ENCODE measurements around the gene SOX6. TPM values are rescaled to one million over a fixed set of nuclear protein-coding genes. Genes with fewer than 3 reads are reported as not detected.

Gene SOX6
- total and polyA plus RNA-seq, 2 of the 13 experiments (the other 11 are each of a cell fraction or from before 2014, with no cell fraction given) = 2.6 to 11.2 TPM

DNA sequence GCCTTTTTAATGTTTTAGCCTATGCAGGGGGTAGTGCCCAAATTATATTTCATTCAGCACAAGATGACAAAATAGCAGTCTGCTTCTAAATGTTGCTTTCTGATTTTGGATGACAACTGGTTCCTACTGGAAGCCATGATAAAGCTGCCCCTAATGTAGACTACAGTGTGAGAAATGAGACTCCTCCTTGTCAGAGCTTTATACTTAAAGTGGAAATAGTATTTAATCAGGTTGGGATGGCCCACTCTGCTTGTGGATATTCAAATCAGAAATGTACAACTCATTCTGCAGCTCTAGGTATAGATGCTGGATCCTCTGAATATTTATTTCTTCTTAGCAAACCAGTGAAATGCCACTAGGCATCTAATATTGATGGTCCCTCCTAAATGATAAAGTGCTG is 171.3 kb downstream of the SOX6 start (continued):
- TF ChIP-seq, protein P1, sequence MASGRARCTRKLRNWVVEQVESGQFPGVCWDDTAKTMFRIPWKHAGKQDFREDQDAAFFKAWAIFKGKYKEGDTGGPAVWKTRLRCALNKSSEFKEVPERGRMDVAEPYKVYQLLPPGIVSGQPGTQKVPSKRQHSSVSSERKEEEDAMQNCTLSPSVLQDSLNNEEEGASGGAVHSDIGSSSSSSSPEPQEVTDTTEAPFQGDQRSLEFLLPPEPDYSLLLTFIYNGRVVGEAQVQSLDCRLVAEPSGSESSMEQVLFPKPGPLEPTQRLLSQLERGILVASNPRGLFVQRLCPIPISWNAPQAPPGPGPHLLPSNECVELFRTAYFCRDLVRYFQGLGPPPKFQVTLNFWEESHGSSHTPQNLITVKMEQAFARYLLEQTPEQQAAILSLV (CRISPR knock-in tag; IDR thresholded peaks at IDR 0.05; ENCODE audit: borderline replicate concordance) = no peak
- no peak for TF ChIP-seq JUNB (CRISPR knock-in tag; IDR thresholded peaks at IDR 0.05; ENCODE audit: borderline replicate concordance)
- TF ChIP-seq ZNF567 (CRISPR knock-in tag; IDR thresholded peaks at IDR 0.05; ENCODE audit: borderline replicate concordance) = no peak
- no peak for TF ChIP-seq DZIP1 (CRISPR knock-in tag; IDR thresholded peaks at IDR 0.05)
- no peak for TF ChIP-seq ZNF543 (CRISPR knock-in tag; IDR thresholded peaks at IDR 0.05)
- TF ChIP-seq ZFP82 (CRISPR knock-in tag; IDR thresholded peaks at IDR 0.05; ENCODE audit: borderline replicate concordance) = no peak
- TF ChIP-seq RBFOX2 (IDR thresholded peaks at IDR 0.05; ENCODE audit: low read depth, low read length) = peak; percentile 50; the same call in 1 of the 2 replicates
- no peak for TF ChIP-seq CSRNP1 (CRISPR knock-in tag; IDR thresholded peaks at IDR 0.05)
- no peak for TF ChIP-seq ZNF260 (CRISPR knock-in tag; IDR thresholded peaks at IDR 0.05; ENCODE audit: borderline replicate concordance, low read depth)
- no peak for TF ChIP-seq AGO2 (optimal IDR thresholded peaks at IDR 0.05; ENCODE audit: low read depth, low read length)
- peak; percentile 16 for TF ChIP-seq ASH2L (IDR thresholded peaks at IDR 0.05; ENCODE audit: insufficient read length, low read depth, low read length)
- TF ChIP-seq SIX1 (CRISPR knock-in tag; IDR thresholded peaks at IDR 0.05; ENCODE audit: borderline replicate concordance) = no peak
